ENCODE results near the gene HEY2. TPM values are rescaled to one million over a fixed set of nuclear protein-coding genes. Genes with fewer than 3 reads are reported as not detected.

The HEY2 gene
- total and polyA plus RNA-seq, 4 donors: 1.0 to 2.0 (median 1.4) TPM

DNA sequence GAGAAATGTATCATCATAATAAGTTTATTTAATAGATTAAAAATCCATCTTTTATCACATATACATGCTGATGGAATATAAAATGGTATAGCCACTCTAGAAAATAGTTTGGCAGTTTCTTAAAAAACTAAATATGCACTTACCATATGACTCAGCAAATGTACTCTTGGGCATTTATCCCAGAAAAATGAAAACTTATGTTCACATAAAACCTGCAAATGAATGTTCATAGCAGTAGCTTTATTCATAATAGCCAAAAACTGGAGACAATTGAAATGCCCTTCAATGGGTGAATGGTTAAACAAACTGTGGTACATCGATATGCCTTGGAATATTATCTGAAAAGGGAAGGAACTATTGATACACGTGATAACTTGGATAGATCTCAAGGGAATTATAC is 34.9 kb downstream of the HEY2 start:
- TF ChIP-seq, protein P1, sequence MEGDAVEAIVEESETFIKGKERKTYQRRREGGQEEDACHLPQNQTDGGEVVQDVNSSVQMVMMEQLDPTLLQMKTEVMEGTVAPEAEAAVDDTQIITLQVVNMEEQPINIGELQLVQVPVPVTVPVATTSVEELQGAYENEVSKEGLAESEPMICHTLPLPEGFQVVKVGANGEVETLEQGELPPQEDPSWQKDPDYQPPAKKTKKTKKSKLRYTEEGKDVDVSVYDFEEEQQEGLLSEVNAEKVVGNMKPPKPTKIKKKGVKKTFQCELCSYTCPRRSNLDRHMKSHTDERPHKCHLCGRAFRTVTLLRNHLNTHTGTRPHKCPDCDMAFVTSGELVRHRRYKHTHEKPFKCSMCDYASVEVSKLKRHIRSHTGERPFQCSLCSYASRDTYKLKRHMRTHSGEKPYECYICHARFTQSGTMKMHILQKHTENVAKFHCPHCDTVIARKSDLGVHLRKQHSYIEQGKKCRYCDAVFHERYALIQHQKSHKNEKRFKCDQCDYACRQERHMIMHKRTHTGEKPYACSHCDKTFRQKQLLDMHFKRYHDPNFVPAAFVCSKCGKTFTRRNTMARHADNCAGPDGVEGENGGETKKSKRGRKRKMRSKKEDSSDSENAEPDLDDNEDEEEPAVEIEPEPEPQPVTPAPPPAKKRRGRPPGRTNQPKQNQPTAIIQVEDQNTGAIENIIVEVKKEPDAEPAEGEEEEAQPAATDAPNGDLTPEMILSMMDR (IDR thresholded peaks at IDR 0.05; ENCODE audit: low read depth, low read length, missing input control): no peak
- TF ChIP-seq EGR1 (IDR thresholded peaks at IDR 0.05; ENCODE audit: low read depth in 2 of 2): no peak
- TF ChIP-seq, protein P2, sequence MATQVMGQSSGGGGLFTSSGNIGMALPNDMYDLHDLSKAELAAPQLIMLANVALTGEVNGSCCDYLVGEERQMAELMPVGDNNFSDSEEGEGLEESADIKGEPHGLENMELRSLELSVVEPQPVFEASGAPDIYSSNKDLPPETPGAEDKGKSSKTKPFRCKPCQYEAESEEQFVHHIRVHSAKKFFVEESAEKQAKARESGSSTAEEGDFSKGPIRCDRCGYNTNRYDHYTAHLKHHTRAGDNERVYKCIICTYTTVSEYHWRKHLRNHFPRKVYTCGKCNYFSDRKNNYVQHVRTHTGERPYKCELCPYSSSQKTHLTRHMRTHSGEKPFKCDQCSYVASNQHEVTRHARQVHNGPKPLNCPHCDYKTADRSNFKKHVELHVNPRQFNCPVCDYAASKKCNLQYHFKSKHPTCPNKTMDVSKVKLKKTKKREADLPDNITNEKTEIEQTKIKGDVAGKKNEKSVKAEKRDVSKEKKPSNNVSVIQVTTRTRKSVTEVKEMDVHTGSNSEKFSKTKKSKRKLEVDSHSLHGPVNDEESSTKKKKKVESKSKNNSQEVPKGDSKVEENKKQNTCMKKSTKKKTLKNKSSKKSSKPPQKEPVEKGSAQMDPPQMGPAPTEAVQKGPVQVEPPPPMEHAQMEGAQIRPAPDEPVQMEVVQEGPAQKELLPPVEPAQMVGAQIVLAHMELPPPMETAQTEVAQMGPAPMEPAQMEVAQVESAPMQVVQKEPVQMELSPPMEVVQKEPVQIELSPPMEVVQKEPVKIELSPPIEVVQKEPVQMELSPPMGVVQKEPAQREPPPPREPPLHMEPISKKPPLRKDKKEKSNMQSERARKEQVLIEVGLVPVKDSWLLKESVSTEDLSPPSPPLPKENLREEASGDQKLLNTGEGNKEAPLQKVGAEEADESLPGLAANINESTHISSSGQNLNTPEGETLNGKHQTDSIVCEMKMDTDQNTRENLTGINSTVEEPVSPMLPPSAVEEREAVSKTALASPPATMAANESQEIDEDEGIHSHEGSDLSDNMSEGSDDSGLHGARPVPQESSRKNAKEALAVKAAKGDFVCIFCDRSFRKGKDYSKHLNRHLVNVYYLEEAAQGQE (IDR thresholded peaks at IDR 0.05): no peak
- TF ChIP-seq, protein P3, sequence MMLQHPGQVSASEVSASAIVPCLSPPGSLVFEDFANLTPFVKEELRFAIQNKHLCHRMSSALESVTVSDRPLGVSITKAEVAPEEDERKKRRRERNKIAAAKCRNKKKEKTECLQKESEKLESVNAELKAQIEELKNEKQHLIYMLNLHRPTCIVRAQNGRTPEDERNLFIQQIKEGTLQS (IDR thresholded peaks at IDR 0.05): no peak
- TF ChIP-seq HNF4A (conservative IDR thresholded peaks at IDR 0.05): no peak
- TF ChIP-seq, protein P4, sequence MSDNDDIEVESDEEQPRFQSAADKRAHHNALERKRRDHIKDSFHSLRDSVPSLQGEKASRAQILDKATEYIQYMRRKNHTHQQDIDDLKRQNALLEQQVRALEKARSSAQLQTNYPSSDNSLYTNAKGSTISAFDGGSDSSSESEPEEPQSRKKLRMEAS (IDR thresholded peaks at IDR 0.05): no peak
- TF ChIP-seq, protein P5, sequence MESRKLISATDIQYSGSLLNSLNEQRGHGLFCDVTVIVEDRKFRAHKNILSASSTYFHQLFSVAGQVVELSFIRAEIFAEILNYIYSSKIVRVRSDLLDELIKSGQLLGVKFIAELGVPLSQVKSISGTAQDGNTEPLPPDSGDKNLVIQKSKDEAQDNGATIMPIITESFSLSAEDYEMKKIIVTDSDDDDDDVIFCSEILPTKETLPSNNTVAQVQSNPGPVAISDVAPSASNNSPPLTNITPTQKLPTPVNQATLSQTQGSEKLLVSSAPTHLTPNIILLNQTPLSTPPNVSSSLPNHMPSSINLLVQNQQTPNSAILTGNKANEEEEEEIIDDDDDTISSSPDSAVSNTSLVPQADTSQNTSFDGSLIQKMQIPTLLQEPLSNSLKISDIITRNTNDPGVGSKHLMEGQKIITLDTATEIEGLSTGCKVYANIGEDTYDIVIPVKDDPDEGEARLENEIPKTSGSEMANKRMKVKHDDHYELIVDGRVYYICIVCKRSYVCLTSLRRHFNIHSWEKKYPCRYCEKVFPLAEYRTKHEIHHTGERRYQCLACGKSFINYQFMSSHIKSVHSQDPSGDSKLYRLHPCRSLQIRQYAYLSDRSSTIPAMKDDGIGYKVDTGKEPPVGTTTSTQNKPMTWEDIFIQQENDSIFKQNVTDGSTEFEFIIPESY (IDR thresholded peaks at IDR 0.05): no peak
- Histone ChIP-seq H3K9ac (ENCODE audit: low read depth in 1 of 2, low read length in 2 of 2) (no peak overlapping the region), H3K27ac (ENCODE audit: low read depth in 1 of 2, low read length in 2 of 2) (no peak overlapping the region), H3K36me3 (ENCODE audit: control insufficient read depth in 4 of 4, insufficient read depth in 3 of 4, low read depth in 1 of 4, low read length in 3 of 4) (no peaks in the 10 kb centered on the region), H3K4me3 (ENCODE audit: low read depth in 1 of 3, low read length in 3 of 3) (no peak overlapping the region), H3K9me3 (ENCODE audit: control insufficient read depth in 4 of 4, low read length in 3 of 4) (no peaks in the 10 kb centered on the region), H3K4me1 (ENCODE audit: control insufficient read depth in 4 of 4, insufficient read depth in 4 of 4, low read length in 3 of 4) (peaks cover 0 to 8% (median 2%) of the 10 kb centered on the region in 4 donors), H3K27me3 (ENCODE audit: control insufficient read depth in 4 of 4, insufficient read depth in 4 of 4, low read length in 3 of 4) (no peaks in the 10 kb centered on the region)
- 85% methylated on average over 2 of the region's 2 CpGs for WGBS
- no peak for DNase-seq (ENCODE audit: low spot score)

DNA sequence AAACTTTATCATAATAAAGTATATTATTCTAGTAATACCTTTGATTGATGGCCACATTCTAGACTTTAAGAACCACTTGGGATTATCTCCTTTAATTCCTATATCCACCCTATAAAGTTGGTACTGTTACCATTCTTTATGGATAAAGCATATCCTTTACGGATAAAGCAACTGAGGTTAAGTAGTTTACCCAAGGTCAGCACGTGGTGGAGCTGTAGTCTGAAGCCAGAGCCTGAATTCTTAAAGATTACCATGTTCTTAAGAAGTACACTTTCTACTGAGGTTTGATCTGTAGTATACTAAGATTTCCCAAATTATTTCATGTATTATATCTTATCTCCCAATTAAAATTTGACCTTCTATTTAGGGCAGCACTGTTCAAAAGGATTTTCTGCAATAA is 38.4 kb downstream of the HEY2 start:
- 54% methylated on average over 2 of the region's 2 CpGs for WGBS
- Histone ChIP-seq H3K27me3 (ENCODE audit: control insufficient read depth in 4 of 4, insufficient read depth in 4 of 4, low read length in 3 of 4) (no peaks in the 10 kb centered on the region), H3K4me1 (ENCODE audit: control insufficient read depth in 4 of 4, insufficient read depth in 4 of 4, low read length in 3 of 4) (peaks cover 0 to 26% (median 17%) of the 10 kb centered on the region in 4 donors), H3K27ac (ENCODE audit: low read depth in 1 of 2, low read length in 2 of 2) (no peak overlapping the region), H3K9ac (ENCODE audit: low read depth in 1 of 2, low read length in 2 of 2) (no peak overlapping the region), H3K9me3 (ENCODE audit: control insufficient read depth in 4 of 4, low read length in 3 of 4) (no peaks in the 10 kb centered on the region), H3K4me3 (ENCODE audit: low read depth in 1 of 3, low read length in 3 of 3) (no peak overlapping the region), H3K36me3 (ENCODE audit: control insufficient read depth in 4 of 4, insufficient read depth in 3 of 4, low read depth in 1 of 4, low read length in 3 of 4) (no peaks in the 10 kb centered on the region)
- TF ChIP-seq, protein P1 (IDR thresholded peaks at IDR 0.05; ENCODE audit: low read depth, low read length, missing input control): peak; percentile 11
- TF ChIP-seq, protein P5 (IDR thresholded peaks at IDR 0.05): no peak
- TF ChIP-seq RAD21 (IDR thresholded peaks at IDR 0.05) (peak; percentile 54 to 61), NR2F2 (IDR thresholded peaks at IDR 0.05) (peak; percentile 72)
- DNase-seq (ENCODE audit: low spot score): no peak

Data from liver (tissue), 9 donors.